A673 (cell line): ENCODE measurements around the gene ATP9A. TPM values are rescaled to one million over a fixed set of nuclear protein-coding genes. Genes with fewer than 3 reads are reported as not detected.

Experiments
- BruUV-seq: library from RNA; stranded (reverse); fragments of 400-500 nt; replicated peaks from 2 replicates; lab custom pipeline; 2021; lab: Mats Ljungman, UMichigan
- CTCF ChIA-PET: fragments of 300-600 bp; sonication (Branson Sonifier 250); formaldehyde crosslinking; loops from one replicate; lab custom pipeline; 2022; ENCODE audit warnings: antibody characterized with exemption; lab: Charles Lee
- POLR2A ChIA-PET: fragments of 300-600 bp; sonication (Branson Sonifier 250); formaldehyde crosslinking; loops from one replicate; lab custom pipeline; 2022; ENCODE audit warnings: antibody characterized with exemption; ENCODE audit not compliant: low non-redundant PET; lab: Charles Lee
- DNase-seq: peaks from one replicate; pipeline ENCODE4 v3.0.0-alpha.2; 2015; ENCODE audit warnings: low spot score
- H3K27ac ChIP-seq: fragments of 200-600 bp; sonication (generic); 2 replicates; pipeline ENCODE4 v1.5.1; 2016; ENCODE audit warnings: mixed run types, low read depth, mild to moderate bottlenecking, mixed read lengths, antibody characterized with exemption, low read length; ENCODE audit not compliant: poor library complexity, severe bottlenecking
- H3K27me3 ChIP-seq: fragments of 200-600 bp; sonication (generic); replicated peaks from 2 replicates; pipeline ENCODE4 v1.6.1; 2017; ENCODE audit warnings: mixed run types, low read depth, mild to moderate bottlenecking, mixed read lengths, antibody characterized with exemption, low read length; ENCODE audit not compliant: insufficient read depth, poor library complexity
- H3K36me3 ChIP-seq: fragments of 200-600 bp; sonication (generic); 2 replicates; pipeline ENCODE4 v1.6.1; 2016; ENCODE audit warnings: mixed run types, mild to moderate bottlenecking, mixed read lengths, antibody characterized with exemption, low read length; ENCODE audit not compliant: insufficient read depth, poor library complexity, severe bottlenecking
- H3K4me1 ChIP-seq: fragments of 200-600 bp; sonication (generic); 2 replicates; pipeline ENCODE4 v1.6.1; 2017; ENCODE audit warnings: mixed run types, mild to moderate bottlenecking, mixed read lengths, antibody characterized with exemption, low read length; ENCODE audit not compliant: insufficient read depth, poor library complexity, severe bottlenecking
- H3K4me3 ChIP-seq: fragments of 200-600 bp; sonication (generic); 2 replicates; pipeline ENCODE4 v1.5.1; 2016; ENCODE audit warnings: low read depth, mixed run types, mild to moderate bottlenecking, mixed read lengths, low read length; ENCODE audit not compliant: poor library complexity, severe bottlenecking
- H3K9me3 ChIP-seq: fragments of 200-600 bp; sonication (generic); 2 replicates; pipeline ENCODE4 v1.6.1; 2016; ENCODE audit warnings: mixed run types, low read depth, mild to moderate bottlenecking, mixed read lengths, antibody characterized with exemption, low read length; ENCODE audit not compliant: poor library complexity, severe bottlenecking
- CTCF ChIP-seq: fragments of 300-800, 200-600 bp; sonication (generic); conservative IDR thresholded peaks from 2 replicates; pipeline ENCODE4 v1.5.1; 2017; ENCODE audit warnings: low read depth, mild to moderate bottlenecking, antibody characterized with exemption, low read length, moderate library complexity, mixed read lengths
- EZH2 ChIP-seq: fragments of 200-600 bp; sonication (generic); IDR thresholded peaks from 2 replicates; pipeline ENCODE4 v1.6.1; 2017; ENCODE audit warnings: borderline replicate concordance, low read depth, mild to moderate bottlenecking, mixed read lengths, antibody characterized with exemption, low read length; ENCODE audit not compliant: poor library complexity, severe bottlenecking
- intact Hi-C: fragments of 100-400 bp; cut with micrococcal nuclease; formaldehyde crosslinking; loops from one replicate; pipeline ENCODE4 v1.10.0; 2022; ENCODE audit not compliant: unreplicated experiment
- total RNA-seq: library from RNA; stranded (reverse); gene quantifications from 2 replicates; pipeline ENCODE4 v1.2.3, GENCODE V29; 2021

The ATP9A gene
- total RNA-seq, 1 experiment from 2014 or later, result 31.2 TPM

- intact Hi-C loops, result no loop called here
- no peak overlapping the region for H3K4me3 ChIP-seq
- no peaks in the 10 kb centered on the region for H3K27me3 ChIP-seq
- ChIA-PET CTCF (no interaction called here), POLR2A (no interaction called here)
- BruUV-seq, result no TSS peak
- no peak for DNase-seq
- TF ChIP-seq EZH2 (no peak), CTCF (no peak)
- H3K9me3 ChIP-seq, result no peaks in the 10 kb centered on the region
- H3K36me3 ChIP-seq, result no peaks in the 10 kb centered on the region
- H3K4me1 ChIP-seq, result peaks cover 9% of the 10 kb centered on the region
- no peak overlapping the region for H3K27ac ChIP-seq
These were observed 4.0 kb upstream of the ATP9A start for GRCh38 chr20:51772236-51772635.

GRCh38 chr20:51769976-51770615 is 1.9 kb upstream of the ATP9A start:
- no TSS peak for BruUV-seq
- no peaks in the 10 kb centered on the region for H3K36me3 ChIP-seq
- intact Hi-C loops, result loop anchor here (10.0 kb wide), 1 partner anchor 135 kb away; no protein-coding TSS in a partner anchor
- no peak for TF ChIP-seq EZH2
- no peak for TF ChIP-seq CTCF
- no peaks in the 10 kb centered on the region for H3K9me3 ChIP-seq
- no peak overlapping the region for H3K4me3 ChIP-seq
- peaks cover 9% of the 10 kb centered on the region for H3K4me1 ChIP-seq
- no peak overlapping the region for H3K27ac ChIP-seq
- H3K27me3 ChIP-seq, result no peaks in the 10 kb centered on the region
- POLR2A ChIA-PET, result no interaction called here
- CTCF ChIA-PET, result interaction anchor here (0.6 to 0.7 kb wide), 2 partner anchors 30 to 130 kb away, joined by 4 read pairs; no protein-coding TSS in a partner anchor
- DNase-seq, result peak; percentile 75

- Histone ChIP-seq H3K27me3 (no peaks in the 10 kb centered on the region), H3K4me3 (peak overlapping the region; percentile 27), H3K4me1 (peaks cover 9% of the 10 kb centered on the region), H3K36me3 (no peaks in the 10 kb centered on the region), H3K27ac (no peak overlapping the region), H3K9me3 (no peaks in the 10 kb centered on the region)
- TF ChIP-seq EZH2 (no peak), CTCF (no peak)
- ChIA-PET CTCF (interaction anchor here (0.7 kb wide), 1 partner anchor 128 kb away, joined by 4 read pairs; no protein-coding TSS in a partner anchor), POLR2A (interaction anchor here (0.6 kb wide), 1 partner anchor 28 kb away, joined by 3 read pairs; no protein-coding TSS in a partner anchor)
- no peak for DNase-seq
- no TSS peak for BruUV-seq
- intact Hi-C loops, result loop anchor here (10.0 kb wide), 1 partner anchor 134 kb away; no protein-coding TSS in a partner anchor
These were observed 748 bp upstream of the ATP9A start for GRCh38 chr20:51768759-51769517.
